Mucosa of stomach (tissue), 1 donor: Measurements from ENCODE around the gene RAD1.

ENCODE experiments used
- H3K27me3 ChIP-seq: one replicate; pipeline ENCODE4 v1.7.0; 2013; ENCODE audit warnings: mild to moderate bottlenecking, low read length; ENCODE audit not compliant: control insufficient read depth, insufficient read depth
- H3K36me3 ChIP-seq: one replicate; pipeline ENCODE4 v1.7.0; 2013; ENCODE audit warnings: low read length; ENCODE audit not compliant: control insufficient read depth, insufficient read depth
- H3K4me1 ChIP-seq: one replicate; pipeline ENCODE4 v1.7.0; 2013; ENCODE audit warnings: mild to moderate bottlenecking, low read length; ENCODE audit not compliant: control insufficient read depth, insufficient read depth
- H3K4me3 ChIP-seq: one replicate; pipeline ENCODE4 v1.7.0; 2013; ENCODE audit warnings: low read length
- H3K9ac ChIP-seq: one replicate; pipeline ENCODE4 v1.7.0; 2013; ENCODE audit warnings: mild to moderate bottlenecking, low read length, moderate library complexity
- H3K9me3 ChIP-seq: one replicate; pipeline ENCODE4 v1.7.0; 2013; ENCODE audit warnings: mild to moderate bottlenecking, low read length, moderate library complexity; ENCODE audit not compliant: control insufficient read depth
- donor health status: Pancreatic carcinoma.

The RAD1 gene

DNA sequence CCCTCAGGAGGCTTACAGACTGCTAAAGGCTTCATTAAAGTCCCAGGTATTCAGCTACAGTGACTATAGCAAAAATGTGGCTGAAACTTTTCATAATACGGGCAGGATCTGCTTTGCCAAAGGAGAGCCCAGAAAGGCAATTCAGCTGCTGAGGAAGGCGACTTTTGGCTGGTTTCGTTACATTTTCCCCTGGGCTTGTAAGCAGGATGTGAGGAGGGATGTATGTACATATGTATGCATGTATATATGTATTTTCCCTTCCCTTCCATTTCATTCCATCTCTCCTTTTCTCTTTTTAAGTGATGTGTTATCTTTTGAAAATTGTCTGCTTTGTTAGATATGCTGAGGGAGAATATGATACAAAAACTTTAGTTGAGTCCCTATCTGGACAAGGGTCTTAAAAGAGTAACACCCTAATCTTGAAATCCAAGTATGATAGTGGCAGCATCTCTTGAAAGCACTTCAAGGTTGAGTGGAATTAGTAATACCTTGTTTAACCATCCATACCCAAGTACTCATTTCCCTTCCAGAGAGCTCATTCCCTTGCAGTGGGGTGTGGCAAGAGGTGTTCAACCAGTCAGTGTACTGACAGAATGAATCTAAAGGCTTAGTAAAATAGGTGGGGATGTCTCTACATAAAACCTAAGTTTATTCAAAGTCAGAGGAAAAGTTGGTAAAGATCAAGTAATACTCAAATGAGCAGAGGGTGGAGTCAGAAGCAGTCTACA lies 28.7 kb downstream of the RAD1 start:
- no peak overlapping the region for H3K4me3 ChIP-seq
- no peaks in the 10 kb centered on the region for H3K4me1 ChIP-seq
- H3K9ac ChIP-seq, result no peak overlapping the region
- H3K9me3 ChIP-seq, result no peaks in the 10 kb centered on the region
- H3K27me3 ChIP-seq, result no peaks in the 10 kb centered on the region
- H3K36me3 ChIP-seq, result no peaks in the 10 kb centered on the region

DNA sequence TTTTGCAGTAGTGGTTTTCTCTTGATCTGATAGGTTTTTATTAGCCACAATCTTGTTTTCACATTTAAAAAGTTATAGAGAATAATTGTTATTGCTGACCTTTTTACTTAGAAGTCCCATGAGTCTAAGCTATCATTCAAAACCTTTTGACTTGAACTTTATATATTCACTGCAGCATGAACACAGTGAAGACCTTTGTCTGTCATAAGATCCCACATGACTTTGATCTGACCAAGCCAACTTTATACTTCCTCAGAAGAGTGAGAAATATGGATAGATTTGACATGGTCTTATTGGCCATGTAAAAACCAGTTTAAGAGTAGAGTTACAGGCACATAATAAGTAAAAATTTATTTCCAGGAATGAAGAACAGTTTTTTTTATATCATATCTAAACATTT lies 34.1 kb downstream of the RAD1 start:
- no peaks in the 10 kb centered on the region for H3K36me3 ChIP-seq
- H3K27me3 ChIP-seq, result no peaks in the 10 kb centered on the region
- H3K4me1 ChIP-seq, result no peaks in the 10 kb centered on the region
- H3K9me3 ChIP-seq, result no peaks in the 10 kb centered on the region
- no peak overlapping the region for H3K4me3 ChIP-seq
- no peak overlapping the region for H3K9ac ChIP-seq

DNA sequence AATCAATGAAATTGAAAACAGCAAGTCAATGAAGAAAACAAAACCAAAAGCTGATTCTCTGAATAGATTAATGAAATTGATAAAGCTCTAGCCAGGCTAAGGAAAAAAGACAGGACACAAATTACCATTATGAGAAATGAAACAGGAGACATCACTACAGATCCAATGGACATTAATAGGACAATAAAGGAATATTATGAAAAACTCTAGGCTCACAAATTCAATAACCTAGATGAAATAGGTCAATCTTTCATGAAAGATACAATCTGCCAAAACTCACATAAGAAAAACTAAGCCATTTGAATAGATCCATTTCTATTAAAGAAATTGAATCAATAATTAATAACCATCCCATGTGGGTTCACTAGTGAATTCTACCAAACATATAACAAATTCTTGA lies 39.0 kb downstream of the RAD1 start:
- Histone ChIP-seq H3K36me3 (no peaks in the 10 kb centered on the region), H3K4me3 (no peak overlapping the region), H3K9ac (no peak overlapping the region), H3K27me3 (no peaks in the 10 kb centered on the region), H3K9me3 (no peaks in the 10 kb centered on the region), H3K4me1 (no peaks in the 10 kb centered on the region)

DNA sequence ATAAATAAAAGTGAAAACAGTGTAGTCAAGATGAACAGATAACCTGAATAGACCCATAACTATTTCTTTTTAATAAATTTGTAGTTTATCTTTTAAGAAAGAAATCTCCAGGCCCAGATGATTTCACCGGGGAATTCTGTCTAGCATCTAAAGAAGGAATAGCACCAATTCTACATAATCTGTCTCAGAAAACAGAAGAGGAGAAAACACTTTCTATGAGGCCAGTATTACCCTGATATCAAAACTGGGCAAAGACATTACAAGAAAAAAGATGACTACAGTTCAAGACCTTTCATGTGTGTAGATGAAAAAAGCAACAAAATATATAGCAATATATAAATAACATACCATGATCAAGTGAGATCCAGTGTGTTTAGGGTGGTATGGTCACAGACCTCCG lies 44.9 kb downstream of the RAD1 start:
- Histone ChIP-seq H3K9ac (no peak overlapping the region), H3K36me3 (no peaks in the 10 kb centered on the region), H3K9me3 (no peaks in the 10 kb centered on the region), H3K27me3 (peaks cover 4% of the 10 kb centered on the region), H3K4me1 (no peaks in the 10 kb centered on the region), H3K4me3 (no peak overlapping the region)

DNA sequence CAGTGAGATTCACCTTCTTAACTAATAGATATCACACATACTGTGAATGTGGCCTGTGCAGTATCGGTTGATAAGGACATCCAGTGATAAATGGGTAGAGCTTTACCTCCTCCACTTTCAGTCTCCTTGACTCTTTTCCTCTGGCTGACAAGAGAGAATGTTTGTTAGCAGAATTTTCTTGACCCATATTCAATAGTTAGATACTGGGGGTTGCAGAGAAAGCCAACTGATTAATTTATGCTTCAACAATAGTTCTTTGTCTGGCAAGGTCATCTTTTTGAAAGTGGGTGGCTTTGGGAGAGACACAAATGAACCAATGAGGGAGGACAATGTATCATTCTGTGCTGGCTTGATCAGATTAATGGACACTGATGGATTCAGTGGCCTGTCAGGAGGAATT lies 46.0 kb downstream of the RAD1 start:
- Histone ChIP-seq H3K4me1 (no peaks in the 10 kb centered on the region), H3K9me3 (no peaks in the 10 kb centered on the region), H3K27me3 (peaks cover 4% of the 10 kb centered on the region), H3K9ac (no peak overlapping the region), H3K4me3 (no peak overlapping the region), H3K36me3 (no peaks in the 10 kb centered on the region)

DNA sequence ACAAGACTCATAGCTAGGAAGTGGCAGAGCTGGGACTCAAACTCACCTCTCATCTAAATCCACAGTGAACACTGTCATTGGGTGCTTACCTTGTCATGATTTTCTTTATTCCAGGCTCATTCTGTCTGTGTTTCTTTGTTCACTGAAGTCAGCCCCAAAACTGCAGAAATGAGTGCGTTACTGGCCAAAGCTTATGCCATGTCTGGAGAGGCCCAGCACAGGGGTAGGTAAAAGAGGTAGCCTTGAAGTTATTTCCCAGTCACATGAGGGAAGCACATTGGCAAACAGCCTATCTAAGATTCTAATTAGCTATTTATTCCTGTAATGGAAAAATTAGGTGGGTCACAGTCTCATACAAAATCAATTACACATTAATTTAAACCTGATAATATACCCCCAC lies 46.5 kb downstream of the RAD1 start:
- H3K9me3 ChIP-seq, result no peaks in the 10 kb centered on the region
- H3K4me3 ChIP-seq, result no peak overlapping the region
- no peak overlapping the region for H3K9ac ChIP-seq
- peaks cover 4% of the 10 kb centered on the region for H3K27me3 ChIP-seq
- no peaks in the 10 kb centered on the region for H3K4me1 ChIP-seq
- H3K36me3 ChIP-seq, result no peaks in the 10 kb centered on the region

DNA sequence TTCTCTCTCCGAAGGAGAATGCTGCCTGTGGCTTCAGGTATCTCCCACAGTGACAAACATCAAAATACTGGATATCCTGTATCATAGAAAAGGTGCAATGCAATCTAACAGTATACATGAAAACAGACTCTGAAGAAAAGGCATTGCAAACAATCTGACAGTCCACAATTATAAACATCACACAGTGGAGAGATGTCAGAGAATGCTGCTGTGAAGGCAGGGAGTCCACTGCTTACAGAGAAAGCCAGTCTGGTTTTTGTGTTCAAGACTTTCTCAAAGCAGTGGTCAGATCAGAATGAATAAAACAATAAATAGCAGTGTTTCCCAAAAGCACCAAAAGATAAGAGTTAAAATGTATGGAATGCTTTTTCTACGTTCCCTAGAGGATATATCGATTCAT lies 47.6 kb downstream of the RAD1 start:
- no peaks in the 10 kb centered on the region for H3K36me3 ChIP-seq
- no peak overlapping the region for H3K4me3 ChIP-seq
- no peaks in the 10 kb centered on the region for H3K9me3 ChIP-seq

DNA sequence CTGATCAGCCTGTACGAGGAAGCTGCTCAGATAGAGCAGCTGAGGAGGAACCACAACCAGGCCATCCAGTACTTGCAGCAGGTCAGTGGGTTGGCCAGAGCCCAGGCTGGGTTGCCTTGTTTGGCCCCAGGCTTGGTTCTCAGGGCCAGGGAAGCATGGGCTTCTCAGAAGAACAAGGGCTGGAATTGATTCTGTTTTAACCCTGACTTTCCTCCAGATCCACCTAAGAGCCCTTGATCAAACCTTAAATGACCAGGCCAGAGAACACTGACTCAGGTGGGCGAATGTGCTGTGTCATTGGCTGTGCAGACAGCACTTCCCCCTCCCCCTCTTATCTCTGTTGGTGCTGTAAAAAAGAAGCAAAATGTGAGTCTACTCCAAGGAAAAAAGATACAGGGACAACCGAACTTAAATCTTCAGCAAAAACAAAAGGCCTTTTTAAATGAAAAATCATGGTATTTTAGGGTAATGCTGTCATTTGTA lies 48.3 kb downstream of the RAD1 start:
- Histone ChIP-seq H3K4me1 (no peaks in the 10 kb centered on the region), H3K36me3 (no peaks in the 10 kb centered on the region), H3K9me3 (no peaks in the 10 kb centered on the region), H3K4me3 (no peak overlapping the region), H3K27me3 (peaks cover 4% of the 10 kb centered on the region), H3K9ac (no peak overlapping the region)

More for the DNA sequence above, 47.6 kb downstream of the RAD1 start:
- no peak overlapping the region for H3K9ac ChIP-seq
- no peaks in the 10 kb centered on the region for H3K4me1 ChIP-seq
- H3K27me3 ChIP-seq, result peaks cover 4% of the 10 kb centered on the region

DNA sequence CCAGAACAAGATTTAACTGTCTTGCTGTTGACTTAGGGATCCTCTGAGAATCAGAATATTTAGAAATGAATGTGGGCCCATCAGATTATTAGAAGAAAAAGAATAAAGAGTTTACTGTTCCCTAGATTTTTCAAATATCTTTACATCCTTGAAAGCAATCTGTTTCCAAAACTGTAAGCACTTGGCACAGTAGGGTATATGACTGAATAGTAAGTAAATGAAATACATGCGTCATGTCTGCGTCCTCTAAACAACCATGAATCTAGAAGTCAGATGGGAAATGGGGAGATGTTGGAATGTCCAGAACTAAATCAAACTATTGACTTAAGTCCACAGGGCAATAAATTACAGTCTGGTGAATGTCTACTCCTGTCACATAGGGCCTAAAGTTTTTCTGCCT lies 50.2 kb downstream of the RAD1 start:
- Histone ChIP-seq H3K36me3 (no peaks in the 10 kb centered on the region), H3K4me3 (no peak overlapping the region), H3K9ac (no peak overlapping the region), H3K27me3 (peaks cover 7% of the 10 kb centered on the region), H3K4me1 (no peaks in the 10 kb centered on the region), H3K9me3 (no peaks in the 10 kb centered on the region)

DNA sequence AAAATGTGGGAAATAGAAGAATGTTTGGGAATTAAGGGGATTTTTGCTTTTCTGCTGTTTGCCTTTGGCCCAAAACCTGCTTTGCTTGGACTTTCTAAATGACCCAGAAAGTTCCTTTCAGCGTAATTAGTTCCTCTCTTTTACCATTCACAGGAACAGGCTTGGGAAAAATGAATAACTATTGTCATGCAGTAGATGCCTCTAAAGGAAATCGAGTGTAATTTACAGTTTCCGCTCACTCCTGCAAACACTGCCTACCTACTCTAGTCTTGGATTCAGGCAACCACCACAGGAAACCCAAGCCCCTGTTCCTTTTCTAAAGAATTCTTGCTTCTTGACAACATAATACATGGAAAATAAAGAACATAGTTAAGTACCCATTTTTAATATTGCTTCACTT lies 51.4 kb downstream of the RAD1 start:
- peaks cover 7% of the 10 kb centered on the region for H3K27me3 ChIP-seq
- no peaks in the 10 kb centered on the region for H3K9me3 ChIP-seq
- H3K9ac ChIP-seq, result no peak overlapping the region
- H3K4me1 ChIP-seq, result no peaks in the 10 kb centered on the region
- H3K4me3 ChIP-seq, result no peak overlapping the region
- H3K36me3 ChIP-seq, result no peaks in the 10 kb centered on the region

DNA sequence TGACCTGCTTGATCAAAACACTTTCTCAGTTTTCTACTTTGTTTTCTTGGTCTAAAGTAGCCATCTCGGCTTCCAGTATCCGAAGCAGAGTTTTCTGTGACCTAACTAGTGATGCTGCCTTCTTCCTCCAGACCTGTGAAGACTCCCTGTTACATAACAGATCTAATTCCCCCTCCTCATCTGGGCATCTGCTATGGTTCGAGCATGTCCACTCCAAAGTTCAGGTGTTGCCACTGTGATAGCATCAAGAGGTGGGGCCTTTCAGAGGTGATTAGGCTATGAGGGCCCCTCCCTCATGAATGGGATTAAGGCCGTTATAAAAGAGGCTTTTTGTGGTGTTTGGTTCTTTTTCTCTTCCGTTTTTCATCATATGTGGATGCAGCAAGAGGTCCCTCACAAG lies 56.1 kb downstream of the RAD1 start:
- Histone ChIP-seq H3K27me3 (peaks cover 8% of the 10 kb centered on the region), H3K9ac (no peak overlapping the region), H3K9me3 (no peaks in the 10 kb centered on the region), H3K4me1 (no peaks in the 10 kb centered on the region), H3K36me3 (no peaks in the 10 kb centered on the region), H3K4me3 (no peak overlapping the region)

DNA sequence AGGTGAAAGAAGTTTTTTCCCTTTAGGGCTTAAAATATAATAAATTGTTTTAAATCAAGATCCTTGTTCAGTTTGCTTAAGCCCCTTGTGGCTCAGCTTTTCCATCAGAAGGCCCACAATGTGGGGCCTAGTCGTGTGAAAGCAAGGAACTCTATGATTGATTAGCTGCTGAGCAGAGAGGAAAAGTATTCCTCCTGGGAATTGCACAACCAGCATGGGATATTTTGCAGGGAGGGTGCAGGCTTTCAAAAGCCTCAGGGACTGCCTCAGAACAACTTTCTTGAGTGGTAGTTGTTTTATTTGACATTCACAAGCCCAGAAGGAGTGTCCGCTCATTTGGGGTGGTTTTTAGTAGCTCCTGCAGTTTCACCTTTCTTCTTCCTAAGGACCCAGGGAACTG lies 56.5 kb downstream of the RAD1 start:
- Histone ChIP-seq H3K36me3 (no peaks in the 10 kb centered on the region), H3K4me3 (no peak overlapping the region), H3K4me1 (no peaks in the 10 kb centered on the region), H3K9ac (no peak overlapping the region), H3K27me3 (peaks cover 8% of the 10 kb centered on the region), H3K9me3 (no peaks in the 10 kb centered on the region)

DNA sequence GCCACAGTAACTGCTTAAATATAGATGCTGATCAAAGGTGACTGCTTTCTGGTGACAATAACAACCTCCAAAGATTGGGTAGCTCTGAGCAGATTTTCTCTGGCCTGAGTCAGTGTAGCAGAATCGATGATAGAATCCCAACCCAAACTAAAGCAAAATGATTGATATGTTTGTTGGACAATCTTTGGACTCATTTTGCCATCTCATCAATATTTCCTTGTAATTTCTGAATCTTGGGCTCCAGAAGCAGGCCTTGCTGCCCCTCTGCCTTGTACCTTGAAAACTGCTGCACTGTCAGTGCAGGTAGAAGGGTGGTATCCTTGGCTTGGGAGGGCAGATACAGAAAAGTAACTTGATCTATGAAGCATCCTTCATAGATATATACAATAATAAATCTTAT lies 57.4 kb downstream of the RAD1 start:
- peaks cover 10% of the 10 kb centered on the region for H3K27me3 ChIP-seq

More for the DNA sequence above, 57.4 kb downstream of the RAD1 start:
- no peak overlapping the region for H3K4me3 ChIP-seq
- H3K9ac ChIP-seq, result no peak overlapping the region
- no peaks in the 10 kb centered on the region for H3K4me1 ChIP-seq
- H3K36me3 ChIP-seq, result no peaks in the 10 kb centered on the region
- H3K9me3 ChIP-seq, result no peaks in the 10 kb centered on the region
